A673 (cell line): ENCODE measurements around the gene MYRIP.

Source experiments
- EZH2 ChIP-seq: fragments of 200-600 bp; sonication (generic); IDR thresholded peaks from 2 replicates; pipeline ENCODE4 v1.6.1; 2017; ENCODE audit warnings: borderline replicate concordance, low read depth, mild to moderate bottlenecking, mixed read lengths, antibody characterized with exemption, low read length; ENCODE audit not compliant: poor library complexity, severe bottlenecking
- TF ChIP-seq, protein P1 (sequence below): fragments of 300-800, 200-600 bp; sonication (generic); conservative IDR thresholded peaks from 2 replicates; pipeline ENCODE4 v1.5.1; 2017; ENCODE audit warnings: low read depth, mild to moderate bottlenecking, antibody characterized with exemption, low read length, moderate library complexity, mixed read lengths

- TF ChIP-seq, protein P1, sequence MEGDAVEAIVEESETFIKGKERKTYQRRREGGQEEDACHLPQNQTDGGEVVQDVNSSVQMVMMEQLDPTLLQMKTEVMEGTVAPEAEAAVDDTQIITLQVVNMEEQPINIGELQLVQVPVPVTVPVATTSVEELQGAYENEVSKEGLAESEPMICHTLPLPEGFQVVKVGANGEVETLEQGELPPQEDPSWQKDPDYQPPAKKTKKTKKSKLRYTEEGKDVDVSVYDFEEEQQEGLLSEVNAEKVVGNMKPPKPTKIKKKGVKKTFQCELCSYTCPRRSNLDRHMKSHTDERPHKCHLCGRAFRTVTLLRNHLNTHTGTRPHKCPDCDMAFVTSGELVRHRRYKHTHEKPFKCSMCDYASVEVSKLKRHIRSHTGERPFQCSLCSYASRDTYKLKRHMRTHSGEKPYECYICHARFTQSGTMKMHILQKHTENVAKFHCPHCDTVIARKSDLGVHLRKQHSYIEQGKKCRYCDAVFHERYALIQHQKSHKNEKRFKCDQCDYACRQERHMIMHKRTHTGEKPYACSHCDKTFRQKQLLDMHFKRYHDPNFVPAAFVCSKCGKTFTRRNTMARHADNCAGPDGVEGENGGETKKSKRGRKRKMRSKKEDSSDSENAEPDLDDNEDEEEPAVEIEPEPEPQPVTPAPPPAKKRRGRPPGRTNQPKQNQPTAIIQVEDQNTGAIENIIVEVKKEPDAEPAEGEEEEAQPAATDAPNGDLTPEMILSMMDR = no peak
- TF ChIP-seq EZH2 = no peak
Observed at GRCh38 chr3:40143283-40144090, 334.1 kb downstream of the MYRIP start.
